GM12878 (cell line): ENCODE results near the gene FAM118A. TPM values are rescaled to one million over a fixed set of nuclear protein-coding genes. Genes with fewer than 3 reads are reported as not detected.

Experiments used
- ATAC-seq: fragments of 200-7000 bp; cut with Tn5 transposase; 3 replicates; pipeline ENCODE4 v1.9.1; 2020; ENCODE audit warnings: mild to moderate bottlenecking, moderate library complexity
- BruUV-seq: library from RNA; stranded (reverse); fragments of 400-500 nt; replicated peaks from 2 replicates; lab custom pipeline; 2021; lab: Mats Ljungman, UMichigan
- CTCF ChIA-PET: fragments of 300-600 bp; sonication (Branson Sonifier 250); formaldehyde crosslinking; extraction: SDS; loops from one replicate; lab custom pipeline; 2021; ENCODE audit warnings: inconsistent platforms; lab: Yijun Ruan, JAX
- POLR2A ChIA-PET: fragments of 350-600 bp; formaldehyde crosslinking; extraction: SDS; loops from one replicate; lab custom pipeline; 2021; ENCODE audit warnings: inconsistent platforms; lab: Charles Lee
- RAD21 ChIA-PET: fragments of 300-600 bp; sonication (Branson Sonifier 250); formaldehyde crosslinking; loops from one replicate; lab custom pipeline; 2023; ENCODE audit warnings: antibody characterized with exemption; ENCODE audit not compliant: unreplicated experiment; lab: Charles Lee
- SMC1A ChIA-PET: fragments of 300-600 bp; sonication (Branson Sonifier 250); formaldehyde crosslinking; loops from one replicate; lab custom pipeline; 2023; ENCODE audit not compliant: unreplicated experiment, uncharacterized antibody; lab: Charles Lee
- DNase-seq: peaks from one replicate; pipeline ENCODE4 v3.0.0-alpha.2; 2011; ENCODE audit warnings: low read depth, low spot score
- FAIRE-seq: peaks from 3 replicates; lab custom pipeline; 2011; peaks lifted over from hg19 to GRCh38; lab: Jason Lieb, UNC
- H2AFZ ChIP-seq: 2 replicates; pipeline ENCODE4 v1.6.0; 2011; ENCODE audit warnings: low read depth, low read length, control low read depth; ENCODE audit not compliant: control insufficient read depth
- H3K27ac ChIP-seq: 2 replicates; pipeline ENCODE4 v1.5.1; 2011; ENCODE audit warnings: control low read depth; ENCODE audit not compliant: control insufficient read depth, insufficient read depth
- H3K27me3 ChIP-seq, 2 experiments: replicated peaks in 1 of 2; 2 replicates each; pipeline versions ENCODE4 v1.6.0 to v1.6.1; 2011; ENCODE audit warnings: low read length in 1 of 2; ENCODE audit not compliant: control insufficient read depth in 2 of 2, insufficient read depth in 2 of 2
- H3K36me3 ChIP-seq, 2 experiments: 2 replicates each; pipeline ENCODE4 v1.5.1; 2011; ENCODE audit warnings: low read length in 1 of 2; ENCODE audit not compliant: control insufficient read depth in 2 of 2, insufficient read depth in 2 of 2
- H3K4me1 ChIP-seq: 2 replicates; pipeline ENCODE4 v1.6.1; 2011; ENCODE audit warnings: mild to moderate bottlenecking, low read length, moderate library complexity, mixed read lengths; ENCODE audit not compliant: control insufficient read depth, insufficient read depth
- H3K4me2 ChIP-seq: 2 replicates; pipeline ENCODE4 v1.6.0; 2011; ENCODE audit warnings: control low read depth; ENCODE audit not compliant: control insufficient read depth, insufficient read depth
- H3K4me3 ChIP-seq: fragments of 200-600 bp; sonication (generic); 2 replicates; pipeline ENCODE4 v1.5.1; 2016
- H3K79me2 ChIP-seq: 2 replicates; pipeline ENCODE4 v1.6.0; 2011; ENCODE audit warnings: low read length; ENCODE audit not compliant: control insufficient read depth, insufficient read depth
- H3K9ac ChIP-seq: 2 replicates; pipeline ENCODE4 v1.8.0; 2011; ENCODE audit warnings: low read length, control low read depth, mixed read lengths; ENCODE audit not compliant: control insufficient read depth, insufficient read depth
- H3K9me3 ChIP-seq: replicated peaks from 3 replicates; pipeline ENCODE4 v1.5.1; 2011; ENCODE audit warnings: mild to moderate bottlenecking, low read length; ENCODE audit not compliant: control insufficient read depth, insufficient read depth
- H4K20me1 ChIP-seq: 2 replicates; pipeline ENCODE4 v1.6.0; 2011; ENCODE audit not compliant: control insufficient read depth, insufficient read depth
- ASH2L ChIP-seq: fragments of 300-600, 200-600 bp; sonication (generic); IDR thresholded peaks from 2 replicates; pipeline ENCODE4 v1.6.1; 2017; ENCODE audit warnings: low read depth, mild to moderate bottlenecking, borderline replicate concordance
- BACH1 ChIP-seq: fragments of 450-650 bp; IDR thresholded peaks from 2 replicates; pipeline ENCODE4 v1.6.1; 2017; ENCODE audit warnings: mild to moderate bottlenecking, borderline replicate concordance
- BCL3 ChIP-seq: IDR thresholded peaks from 2 replicates; pipeline ENCODE4 v1.6.1; 2011; ENCODE audit warnings: borderline replicate concordance, low read depth, mild to moderate bottlenecking, moderate library complexity, low read length; ENCODE audit not compliant: insufficient read depth, poor library complexity, severe bottlenecking
- CEBPB ChIP-seq, 2 experiments: fragments of 150-350 bp in 1 of 2; IDR thresholded peaks; 2 replicates each; pipeline ENCODE4 v1.6.1; 2012 to 2014; ENCODE audit warnings: low read depth in 2 of 2, low read length in 2 of 2, borderline replicate concordance in 1 of 2, inconsistent platforms in 1 of 2
- FOXK2 ChIP-seq: fragments of 450-650 bp; IDR thresholded peaks from 2 replicates; pipeline ENCODE4 v1.6.1; 2017; ENCODE audit warnings: mild to moderate bottlenecking, moderate library complexity
- IRF5 ChIP-seq: fragments of 450-650 bp; IDR thresholded peaks from 2 replicates; pipeline ENCODE4 v1.6.1; 2017; ENCODE audit warnings: borderline replicate concordance
- NR2C2 ChIP-seq: IDR thresholded peaks from 2 replicates; pipeline ENCODE4 v1.6.1; 2011; ENCODE audit warnings: borderline replicate concordance, low read depth; ENCODE audit not compliant: control insufficient read depth, insufficient read length
- RAD21 ChIP-seq: IDR thresholded peaks from 2 replicates; pipeline ENCODE4 v1.6.1; 2011; ENCODE audit warnings: mild to moderate bottlenecking, low read depth, low read length, moderate library complexity; ENCODE audit not compliant: insufficient read depth
- SMAD1 ChIP-seq: fragments of 450-650 bp; IDR thresholded peaks from 2 replicates; pipeline ENCODE4 v1.6.1; 2018; ENCODE audit warnings: mild to moderate bottlenecking, low read depth; ENCODE audit not compliant: partially characterized antibody
- SMARCA5 ChIP-seq: fragments of 450-650 bp; IDR thresholded peaks from 2 replicates; pipeline ENCODE4 v1.6.1; 2017; ENCODE audit warnings: mild to moderate bottlenecking
- ZNF274 ChIP-seq: IDR thresholded peaks from one replicate; pipeline ENCODE4 v1.8.0; 2011; ENCODE audit not compliant: insufficient read length, insufficient read depth
- ZNF622 ChIP-seq: fragments of 450-650 bp; IDR thresholded peaks from 2 replicates; pipeline ENCODE4 v1.6.1; 2017; ENCODE audit warnings: mild to moderate bottlenecking, inconsistent platforms
- ZSCAN29 ChIP-seq: fragments of 450-650 bp; IDR thresholded peaks from 2 replicates; pipeline ENCODE4 v1.6.1; 2017; ENCODE audit warnings: mild to moderate bottlenecking, moderate library complexity
- WGBS: methylation state at CpG from one replicate; pipeline ENCODE4 v1.1.6; 2016; ENCODE audit warnings: low lambda C conversion rate; ENCODE audit not compliant: insufficient replicate concordance, insufficient coverage; ENCODE audit errors: missing lambda C conversion rate; 5-methylcytosine and 5-hydroxymethylcytosine counted together
- in situ Hi-C: fragments of 300-500 bp; cut with MboI; formaldehyde crosslinking; loops from 9 replicates; pipeline ENCODE4 v1.14.3; 2018; ENCODE audit warnings: mixed read lengths
- intact Hi-C: fragments of 100-400 bp; cut with micrococcal nuclease; formaldehyde crosslinking; loops from one replicate; pipeline ENCODE4 v1.14.2; 2022; ENCODE audit not compliant: unreplicated experiment
- polyA plus RNA-seq, 11 experiments: library from polyadenylated mRNA; depleted of rRNA in 4 of 11; unstranded in 6 of 11; stranded (reverse) in 5 of 11; fragments of >200 nt; fragmentation: Nextera tagmentation in 4 of 11; fragmentation: Illumina TruSeq in 1 of 11; extraction: Ambion mirVana in 4 of 11; extraction: Trizol in 1 of 11; gene quantifications; 1 replicate in 1 of 11; 2 replicates in 10 of 11; pipeline versions ENCODE4 v1.2.1 to v1.2.3, GENCODE V29; 2011 to 2016; ENCODE audit warnings: inconsistent platforms in 2 of 11, missing spikeins in 2 of 11, low read depth in 1 of 11
- total RNA-seq, 4 experiments: library from RNA; depleted of rRNA in 3 of 4; stranded (reverse); fragments of >200 nt in 3 of 4; fragmentation: Illumina TruSeq in 1 of 4; extraction: Trizol in 1 of 4; gene quantifications; 2 replicates each; pipeline versions ENCODE4 v1.2.1 to v1.2.3, GENCODE V29; 2013 to 2021
- TF ChIP-seq, protein P1 (sequence below): fragments of 450-650 bp; formaldehyde crosslinking; IDR thresholded peaks from 2 replicates; pipeline ENCODE4 v1.4.0; 2022; ENCODE audit warnings: mild to moderate bottlenecking, moderate library complexity

FAM118A gene
- total and polyA plus RNA-seq, 10 of the 15 experiments (the other 5 are each of a cell fraction or from before 2014, with no cell fraction given): 17.4 to 332 (median 56.6) TPM

GRCh38 chr22:45304971-45305370 lies 4.8 kb upstream of the FAM118A start:
- no peak for FAIRE-seq
- in situ Hi-C loops: no loop called here

More at GRCh38 chr22:45304971-45305370, 4.8 kb upstream of the FAM118A start:
- DNase-seq: no peak
- Histone ChIP-seq H3K9ac (no peak overlapping the region), H3K4me3 (no peak overlapping the region), H4K20me1 (no peaks in the 10 kb centered on the region), H3K79me2 (no peaks in the 10 kb centered on the region; the same call in 1 of the 2 replicates), H2AFZ (no peak overlapping the region), H3K36me3 (no peaks in the 10 kb centered on the region), H3K27me3 (no peaks in the 10 kb centered on the region), H3K27ac (no peak overlapping the region), H3K4me2 (no peak overlapping the region), H3K4me1 (peaks cover 10% of the 10 kb centered on the region), H3K9me3 (no peaks in the 10 kb centered on the region)
- ATAC-seq: no peak
- ChIA-PET SMC1A (no interaction called here), POLR2A (interaction anchor here (0.6 kb wide), 1 partner anchor 37 kb away, joined by 3 read pairs; no protein-coding TSS in a partner anchor), RAD21 (no interaction called here), CTCF (no interaction called here)
- TF ChIP-seq, protein P1, sequence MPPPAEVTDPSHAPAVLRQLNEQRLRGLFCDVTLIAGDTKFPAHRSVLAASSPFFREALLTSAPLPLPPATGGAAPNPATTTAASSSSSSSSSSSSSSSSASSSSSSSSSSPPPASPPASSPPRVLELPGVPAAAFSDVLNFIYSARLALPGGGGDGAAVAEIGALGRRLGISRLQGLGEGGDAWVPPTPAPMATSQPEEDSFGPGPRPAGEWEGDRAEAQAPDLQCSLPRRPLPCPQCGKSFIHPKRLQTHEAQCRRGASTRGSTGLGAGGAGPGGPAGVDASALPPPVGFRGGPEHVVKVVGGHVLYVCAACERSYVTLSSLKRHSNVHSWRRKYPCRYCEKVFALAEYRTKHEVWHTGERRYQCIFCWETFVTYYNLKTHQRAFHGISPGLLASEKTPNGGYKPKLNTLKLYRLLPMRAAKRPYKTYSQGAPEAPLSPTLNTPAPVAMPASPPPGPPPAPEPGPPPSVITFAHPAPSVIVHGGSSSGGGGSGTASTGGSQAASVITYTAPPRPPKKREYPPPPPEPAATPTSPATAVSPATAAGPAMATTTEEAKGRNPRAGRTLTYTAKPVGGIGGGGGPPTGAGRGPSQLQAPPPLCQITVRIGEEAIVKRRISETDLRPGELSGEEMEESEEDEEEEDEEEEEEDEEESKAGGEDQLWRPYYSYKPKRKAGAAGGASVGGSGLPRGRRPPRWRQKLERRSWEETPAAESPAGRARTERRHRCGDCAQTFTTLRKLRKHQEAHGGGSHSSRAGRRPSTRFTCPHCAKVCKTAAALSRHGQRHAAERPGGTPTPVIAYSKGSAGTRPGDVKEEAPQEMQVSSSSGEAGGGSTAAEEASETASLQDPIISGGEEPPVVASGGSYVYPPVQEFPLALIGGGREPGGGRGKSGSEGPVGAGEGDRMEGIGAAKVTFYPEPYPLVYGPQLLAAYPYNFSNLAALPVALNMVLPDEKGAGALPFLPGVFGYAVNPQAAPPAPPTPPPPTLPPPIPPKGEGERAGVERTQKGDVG (CRISPR knock-in tag): no peak
- TF ChIP-seq SMARCA5: no peak
- TF ChIP-seq ZNF274: no peak
- no peak for TF ChIP-seq FOXK2
- no peak for TF ChIP-seq NR2C2
- TF ChIP-seq RAD21: no peak
- TF ChIP-seq SMAD1: no peak
- no peak for TF ChIP-seq BACH1
- no peak for TF ChIP-seq IRF5
- TF ChIP-seq ZNF622: no peak
- no peak for TF ChIP-seq CEBPB (IDR thresholded peaks at IDR 0.05; ENCODE audit: borderline replicate concordance in 1 of 2, low read depth in 2 of 2, low read length in 2 of 2)
- no peak for TF ChIP-seq ZSCAN29
- TF ChIP-seq BCL3: no peak
- no peak for TF ChIP-seq ASH2L
- no TSS peak for BruUV-seq
- 76% methylated on average over 6 of the region's 6 CpGs for WGBS
- intact Hi-C loops: no loop called here
